Uterus (tissue), 2 donors: ENCODE results near the gene HAGH.

Source experiments
- CTCF ChIP-seq, 4 experiments: fragments of 200-600 bp in 2 of 4; fragments of 450-650 bp in 2 of 4; sonication (generic) in 2 of 4; IDR thresholded peaks; one replicate each; pipeline ENCODE4 v1.5.1; 2016 to 2019; ENCODE audit warnings: antibody characterized with exemption in 4 of 4, mild to moderate bottlenecking in 2 of 4, moderate library complexity in 1 of 4
- POLR2A ChIP-seq, 2 donors: fragments of 450-650 bp; IDR thresholded peaks; one replicate each; pipeline ENCODE4 v1.6.1; 2016; ENCODE audit warnings: antibody characterized with exemption in 2 of 2, mild to moderate bottlenecking in 1 of 2, moderate library complexity in 1 of 2

DNA sequence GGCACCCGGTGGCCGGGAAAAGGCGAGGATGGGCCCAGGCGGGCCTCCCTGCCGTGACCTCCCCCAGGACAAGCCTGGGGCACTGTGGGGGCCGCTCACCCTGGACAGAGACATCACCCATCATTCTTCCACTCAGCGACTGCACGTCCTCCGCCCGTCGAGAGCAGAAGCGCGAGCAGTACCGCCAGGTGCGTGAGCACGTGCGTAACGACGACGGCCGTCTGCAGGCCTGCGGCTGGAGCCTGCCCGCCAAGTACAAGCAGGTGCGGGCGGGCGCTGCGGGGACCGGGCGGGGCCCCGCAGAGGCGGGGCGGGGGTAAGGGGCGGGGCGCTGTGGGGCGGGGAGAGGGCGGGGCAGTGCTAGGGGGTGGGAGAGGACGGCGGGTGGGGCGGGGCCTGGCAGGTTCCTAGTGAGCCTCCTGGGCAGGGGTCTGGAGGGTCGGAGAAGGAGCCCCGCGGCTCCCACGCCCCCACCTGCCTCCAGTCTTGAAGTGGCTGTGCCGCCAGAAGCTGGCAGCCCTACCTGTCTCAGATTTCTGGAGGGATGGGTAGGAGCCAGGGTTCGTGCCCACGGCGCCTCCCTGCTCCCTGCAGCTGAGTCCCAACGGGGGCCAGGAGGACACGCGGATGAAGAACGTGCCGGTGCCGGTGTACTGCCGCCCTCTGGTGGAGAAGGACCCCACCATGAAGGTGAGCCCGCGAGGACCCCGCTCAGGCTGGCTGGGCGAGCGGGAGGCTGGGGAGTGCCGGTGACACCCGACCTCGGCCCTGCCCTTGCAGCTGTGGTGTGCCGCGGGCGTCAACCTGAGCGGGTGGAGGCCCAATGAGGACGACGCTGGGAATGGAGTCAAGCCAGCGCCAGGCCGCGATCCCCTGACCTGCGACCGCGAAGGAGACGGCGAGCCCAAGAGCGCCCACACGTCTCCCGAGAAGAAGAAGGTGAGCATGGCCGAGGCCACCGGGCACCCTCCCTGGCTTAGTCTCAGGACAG lies 62.8 kb downstream of the HAGH start:
- TF ChIP-seq CTCF (IDR thresholded peaks at IDR 0.05) (peak in 1 of 4 experiments; percentile 14), POLR2A (IDR thresholded peaks at IDR 0.05) (no peak)
